HepG2 (cell line): ENCODE data around the gene UNC93A. TPM values are rescaled to one million over a fixed set of nuclear protein-coding genes. Genes with fewer than 3 reads are reported as not detected.

ENCODE experiments used
- EHMT2 ChIP-seq: fragments of 200-600 bp; sonication (generic); IDR thresholded peaks from 2 replicates; pipeline ENCODE4 v1.7.0; 2017; ENCODE audit warnings: antibody characterized with exemption, low read depth, low read length, borderline replicate concordance
- GLI4 ChIP-seq: sonication (generic); formaldehyde crosslinking; IDR thresholded peaks from 2 replicates; pipeline ENCODE4 v1.5.1; 2020; ENCODE audit warnings: missing genetic modification reagents, mild to moderate bottlenecking, moderate library complexity, borderline replicate concordance
- GLMP ChIP-seq: sonication (generic); formaldehyde crosslinking; IDR thresholded peaks from 2 replicates; pipeline ENCODE4 v1.9.0; 2021; ENCODE audit warnings: missing genetic modification reagents, mild to moderate bottlenecking, borderline replicate concordance
- HMGA1 ChIP-seq: sonication (generic); formaldehyde crosslinking; conservative IDR thresholded peaks from 2 replicates; pipeline ENCODE4 v1.4.0; 2020; ENCODE audit warnings: missing genetic modification reagents
- NR3C1 ChIP-seq: sonication (generic); formaldehyde crosslinking; IDR thresholded peaks from 2 replicates; pipeline ENCODE4 v1.4.0; 2020; ENCODE audit warnings: missing genetic modification reagents
- RELA ChIP-seq: sonication (generic); formaldehyde crosslinking; IDR thresholded peaks from 2 replicates; pipeline ENCODE4 v1.4.0; 2020; ENCODE audit warnings: missing genetic modification reagents
- TAF1 ChIP-seq: sonication (generic); formaldehyde crosslinking; IDR thresholded peaks from 2 replicates; pipeline ENCODE4 v1.4.0; 2020; ENCODE audit warnings: missing genetic modification reagents
- TARDBP ChIP-seq: sonication (generic); formaldehyde crosslinking; IDR thresholded peaks from 2 replicates; pipeline ENCODE4 v1.8.0; 2022; ENCODE audit warnings: mild to moderate bottlenecking, missing genetic modification reagents
- TBL1XR1 ChIP-seq: fragments of 150-350 bp; IDR thresholded peaks from 2 replicates; pipeline ENCODE4 v1.6.1; 2014; ENCODE audit warnings: borderline replicate concordance, low read length; ENCODE audit not compliant: partially characterized antibody
- TBX3 ChIP-seq: fragments of 450-650 bp; IDR thresholded peaks from 2 replicates; pipeline ENCODE4 v1.6.1; 2017; ENCODE audit warnings: antibody characterized with exemption, mild to moderate bottlenecking, inconsistent platforms, borderline replicate concordance
- TGIF2 ChIP-seq: IDR thresholded peaks from 2 replicates; pipeline ENCODE4 v1.6.1; 2016; ENCODE audit warnings: control low read depth, missing compliant biosample characterization
- ZNF136 ChIP-seq: sonication (generic); formaldehyde crosslinking; IDR thresholded peaks from 2 replicates; pipeline ENCODE4 v1.8.1; 2022; ENCODE audit warnings: low read depth, mild to moderate bottlenecking, moderate library complexity, missing genetic modification reagents
- ZNF17 ChIP-seq: sonication (generic); formaldehyde crosslinking; IDR thresholded peaks from 2 replicates; pipeline ENCODE4 v1.5.0; 2020; ENCODE audit warnings: mild to moderate bottlenecking, missing genetic modification reagents
- ZNF207 ChIP-seq: fragments of 450-650 bp; IDR thresholded peaks from 2 replicates; pipeline ENCODE4 v1.6.1; 2016; ENCODE audit warnings: antibody characterized with exemption, borderline replicate concordance
- ZNF317 ChIP-seq: sonication (generic); formaldehyde crosslinking; IDR thresholded peaks from 2 replicates; pipeline ENCODE4 v1.5.0; 2020; ENCODE audit warnings: mild to moderate bottlenecking, missing genetic modification reagents
- ZNF446 ChIP-seq: sonication (generic); formaldehyde crosslinking; IDR thresholded peaks from 2 replicates; pipeline ENCODE4 v1.5.0; 2020; ENCODE audit warnings: mild to moderate bottlenecking, missing genetic modification reagents
- ZNF576 ChIP-seq: sonication (generic); formaldehyde crosslinking; IDR thresholded peaks from 2 replicates; pipeline ENCODE4 v1.4.0; 2020; ENCODE audit warnings: mild to moderate bottlenecking, missing genetic modification reagents
- polyA plus RNA-seq, 8 experiments: library from polyadenylated mRNA; depleted of rRNA in 3 of 8; stranded (reverse) in 7 of 8; unstranded in 1 of 8; fragments of >200 nt; fragmentation: Illumina TruSeq in 4 of 8; extraction: Trizol in 4 of 8; gene quantifications; 2 replicates each; pipeline versions ENCODE4 v1.2.1 to v1.2.3, GENCODE V29; 2011 to 2016; ENCODE audit warnings: low read depth in 4 of 8, missing spikeins in 1 of 8, mixed read lengths in 1 of 8; ENCODE audit not compliant: insufficient read depth in 1 of 8
- total RNA-seq, 5 experiments: library from RNA; depleted of rRNA; stranded (reverse); fragments of >200 nt; fragmentation: Illumina TruSeq; extraction: Trizol; gene quantifications; 2 replicates each; pipeline ENCODE4 v1.2.3, GENCODE V29; 2016; ENCODE audit warnings: low read depth in 1 of 5
- TF ChIP-seq, protein P1 (sequence below): IDR thresholded peaks from 2 replicates; pipeline ENCODE4 v1.6.1; 2016
- TF ChIP-seq, protein P2 (sequence below), 2 experiments: sonication (generic) in 1 of 2; formaldehyde crosslinking in 1 of 2; IDR thresholded peaks; 2 replicates each; pipeline versions ENCODE4 v1.6.1 to v1.9.0; 2014 to 2022; ENCODE audit warnings: antibody characterized with exemption in 1 of 2, borderline replicate concordance in 1 of 2, inconsistent platforms in 1 of 2, low read depth in 1 of 2, missing genetic modification reagents in 1 of 2
- TF ChIP-seq, protein P3 (sequence below): sonication (generic); formaldehyde crosslinking; IDR thresholded peaks from 2 replicates; pipeline ENCODE4 v1.4.0; 2020; ENCODE audit warnings: missing genetic modification reagents

The UNC93A gene
- total and polyA plus RNA-seq, 2 of the 13 experiments (the other 11 are each of a cell fraction or from before 2014, with no cell fraction given), result 11.0 to 42.7 TPM

- TF ChIP-seq GLMP (no peak), HMGA1 (CRISPR knock-in tag) (no peak), ZNF207 (no peak), NR3C1 (CRISPR knock-in tag) (no peak), EHMT2 (peak; percentile 65; the same call in 1 of the 2 replicates), ZNF17 (CRISPR knock-in tag) (no peak), TBX3 (peak; percentile 52; the same call in 1 of the 2 replicates), ZNF136 (peak; percentile 92; the same call in 1 of the 2 replicates), GLI4 (CRISPR knock-in tag) (peak; percentile 73; the same call in 1 of the 2 replicates), RELA (CRISPR knock-in tag) (peak; percentile 87; the same call in 1 of the 2 replicates), TARDBP (CRISPR knock-in tag) (peak; percentile 95), ZNF317 (peak; percentile 41; the same call in 1 of the 2 replicates), ZNF576 (no peak), TAF1 (peak; percentile 78), TGIF2 (CRISPR knock-in tag) (no peak), ZNF446 (CRISPR knock-in tag) (no peak), TBL1XR1 (no peak)
- TF ChIP-seq, protein P1, sequence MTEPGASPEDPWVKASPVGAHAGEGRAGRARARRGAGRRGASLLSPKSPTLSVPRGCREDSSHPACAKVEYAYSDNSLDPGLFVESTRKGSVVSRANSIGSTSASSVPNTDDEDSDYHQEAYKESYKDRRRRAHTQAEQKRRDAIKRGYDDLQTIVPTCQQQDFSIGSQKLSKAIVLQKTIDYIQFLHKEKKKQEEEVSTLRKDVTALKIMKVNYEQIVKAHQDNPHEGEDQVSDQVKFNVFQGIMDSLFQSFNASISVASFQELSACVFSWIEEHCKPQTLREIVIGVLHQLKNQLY (CRISPR knock-in tag), result peak; percentile 74; the same call in 1 of the 2 replicates
- TF ChIP-seq, protein P2, sequence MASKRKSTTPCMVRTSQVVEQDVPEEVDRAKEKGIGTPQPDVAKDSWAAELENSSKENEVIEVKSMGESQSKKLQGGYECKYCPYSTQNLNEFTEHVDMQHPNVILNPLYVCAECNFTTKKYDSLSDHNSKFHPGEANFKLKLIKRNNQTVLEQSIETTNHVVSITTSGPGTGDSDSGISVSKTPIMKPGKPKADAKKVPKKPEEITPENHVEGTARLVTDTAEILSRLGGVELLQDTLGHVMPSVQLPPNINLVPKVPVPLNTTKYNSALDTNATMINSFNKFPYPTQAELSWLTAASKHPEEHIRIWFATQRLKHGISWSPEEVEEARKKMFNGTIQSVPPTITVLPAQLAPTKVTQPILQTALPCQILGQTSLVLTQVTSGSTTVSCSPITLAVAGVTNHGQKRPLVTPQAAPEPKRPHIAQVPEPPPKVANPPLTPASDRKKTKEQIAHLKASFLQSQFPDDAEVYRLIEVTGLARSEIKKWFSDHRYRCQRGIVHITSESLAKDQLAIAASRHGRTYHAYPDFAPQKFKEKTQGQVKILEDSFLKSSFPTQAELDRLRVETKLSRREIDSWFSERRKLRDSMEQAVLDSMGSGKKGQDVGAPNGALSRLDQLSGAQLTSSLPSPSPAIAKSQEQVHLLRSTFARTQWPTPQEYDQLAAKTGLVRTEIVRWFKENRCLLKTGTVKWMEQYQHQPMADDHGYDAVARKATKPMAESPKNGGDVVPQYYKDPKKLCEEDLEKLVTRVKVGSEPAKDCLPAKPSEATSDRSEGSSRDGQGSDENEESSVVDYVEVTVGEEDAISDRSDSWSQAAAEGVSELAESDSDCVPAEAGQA (IDR thresholded peaks at IDR 0.05; ENCODE audit: low read depth), result peak; percentile 69; the same call in 1 of the 2 replicates
- TF ChIP-seq, protein P2 (CRISPR knock-in tag; IDR thresholded peaks at IDR 0.05; ENCODE audit: borderline replicate concordance), result 0 out of 2 replicates have a peak, but pooled peaks have one; percentile 34
- TF ChIP-seq, protein P3, sequence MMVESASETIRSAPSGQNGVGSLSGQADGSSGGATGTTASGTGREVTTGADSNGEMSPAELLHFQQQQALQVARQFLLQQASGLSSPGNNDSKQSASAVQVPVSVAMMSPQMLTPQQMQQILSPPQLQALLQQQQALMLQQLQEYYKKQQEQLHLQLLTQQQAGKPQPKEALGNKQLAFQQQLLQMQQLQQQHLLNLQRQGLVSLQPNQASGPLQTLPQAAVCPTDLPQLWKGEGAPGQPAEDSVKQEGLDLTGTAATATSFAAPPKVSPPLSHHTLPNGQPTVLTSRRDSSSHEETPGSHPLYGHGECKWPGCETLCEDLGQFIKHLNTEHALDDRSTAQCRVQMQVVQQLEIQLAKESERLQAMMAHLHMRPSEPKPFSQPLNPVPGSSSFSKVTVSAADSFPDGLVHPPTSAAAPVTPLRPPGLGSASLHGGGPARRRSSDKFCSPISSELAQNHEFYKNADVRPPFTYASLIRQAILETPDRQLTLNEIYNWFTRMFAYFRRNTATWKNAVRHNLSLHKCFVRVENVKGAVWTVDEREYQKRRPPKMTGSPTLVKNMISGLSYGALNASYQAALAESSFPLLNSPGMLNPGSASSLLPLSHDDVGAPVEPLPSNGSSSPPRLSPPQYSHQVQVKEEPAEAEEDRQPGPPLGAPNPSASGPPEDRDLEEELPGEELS (CRISPR knock-in tag), result peak; percentile 79
Observed at GRCh38 chr6:167268683-167269280, 22.3 kb upstream of the UNC93A start (continued).
